ENCODE data around the gene SEMA4B. TPM values are rescaled to one million over a fixed set of nuclear protein-coding genes. Genes with fewer than 3 reads are reported as not detected.

The SEMA4B gene, protein sequence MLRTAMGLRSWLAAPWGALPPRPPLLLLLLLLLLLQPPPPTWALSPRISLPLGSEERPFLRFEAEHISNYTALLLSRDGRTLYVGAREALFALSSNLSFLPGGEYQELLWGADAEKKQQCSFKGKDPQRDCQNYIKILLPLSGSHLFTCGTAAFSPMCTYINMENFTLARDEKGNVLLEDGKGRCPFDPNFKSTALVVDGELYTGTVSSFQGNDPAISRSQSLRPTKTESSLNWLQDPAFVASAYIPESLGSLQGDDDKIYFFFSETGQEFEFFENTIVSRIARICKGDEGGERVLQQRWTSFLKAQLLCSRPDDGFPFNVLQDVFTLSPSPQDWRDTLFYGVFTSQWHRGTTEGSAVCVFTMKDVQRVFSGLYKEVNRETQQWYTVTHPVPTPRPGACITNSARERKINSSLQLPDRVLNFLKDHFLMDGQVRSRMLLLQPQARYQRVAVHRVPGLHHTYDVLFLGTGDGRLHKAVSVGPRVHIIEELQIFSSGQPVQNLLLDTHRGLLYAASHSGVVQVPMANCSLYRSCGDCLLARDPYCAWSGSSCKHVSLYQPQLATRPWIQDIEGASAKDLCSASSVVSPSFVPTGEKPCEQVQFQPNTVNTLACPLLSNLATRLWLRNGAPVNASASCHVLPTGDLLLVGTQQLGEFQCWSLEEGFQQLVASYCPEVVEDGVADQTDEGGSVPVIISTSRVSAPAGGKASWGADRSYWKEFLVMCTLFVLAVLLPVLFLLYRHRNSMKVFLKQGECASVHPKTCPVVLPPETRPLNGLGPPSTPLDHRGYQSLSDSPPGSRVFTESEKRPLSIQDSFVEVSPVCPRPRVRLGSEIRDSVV
- 20.2 TPM for total RNA-seq
- 1 to 10 TPM; 5.1 to 7.3 (median 6.8) TPM for polyA plus RNA-seq

DNA sequence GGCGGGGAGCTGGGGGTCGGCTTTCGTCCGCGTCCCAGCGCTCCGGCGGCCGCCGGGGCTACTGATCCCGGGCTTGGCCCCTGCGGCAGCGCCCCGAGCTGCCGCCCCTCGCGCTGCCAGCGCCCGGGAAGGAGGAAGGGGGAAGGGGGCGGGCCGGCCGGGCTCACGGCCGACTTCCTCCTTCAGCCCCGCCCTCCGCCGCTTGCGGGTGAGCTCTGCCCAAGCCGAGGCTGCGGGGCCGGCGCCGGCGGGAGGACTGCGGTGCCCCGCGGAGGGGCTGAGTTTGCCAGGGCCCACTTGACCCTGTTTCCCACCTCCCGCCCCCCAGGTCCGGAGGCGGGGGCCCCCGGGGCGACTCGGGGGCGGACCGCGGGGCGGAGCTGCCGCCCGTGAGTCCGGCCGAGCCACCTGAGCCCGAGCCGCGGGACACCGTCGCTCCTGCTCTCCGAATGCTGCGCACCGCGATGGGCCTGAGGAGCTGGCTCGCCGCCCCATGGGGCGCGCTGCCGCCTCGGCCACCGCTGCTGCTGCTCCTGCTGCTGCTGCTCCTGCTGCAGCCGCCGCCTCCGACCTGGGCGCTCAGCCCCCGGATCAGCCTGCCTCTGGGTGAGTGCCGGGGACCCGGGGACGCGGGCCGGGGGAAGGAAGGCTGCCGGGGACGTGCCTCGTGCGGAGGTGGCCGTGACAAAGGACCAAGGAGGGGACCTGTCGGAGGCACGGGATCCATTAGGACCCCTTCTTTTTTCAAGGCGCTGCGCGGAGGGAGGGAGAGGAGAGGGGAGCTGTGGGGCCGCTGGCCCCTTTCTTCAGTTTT is at the start of gene SEMA4B:
Gene SEMA4B (plus strand): TSS at position 201 of the 814 bp plus-strand sequence. CDS start 249 bp downstream, at position 450.
- no peaks in the 10 kb centered on the region for H3K9me3 Mint-ChIP-seq
- H3K4me3 Mint-ChIP-seq, result peak within 1 kb of the TSS; percentile 89 to 95 (median 93)
- Histone ChIP-seq H3K4me1 (ENCODE audit: control insufficient read depth, insufficient read depth, low read length, poor library complexity, severe bottlenecking) (peaks cover 25% of the 10 kb centered on the region), H3K4me3 (ENCODE audit: low read depth, low read length) (peak within 1 kb of the TSS; percentile 62), H3K36me3 (ENCODE audit: control insufficient read depth, insufficient read depth, low read length) (no peaks in the 10 kb centered on the region), H3K9me3 (ENCODE audit: control insufficient read depth in 2 of 2, low read length in 2 of 2) (no peaks in the 10 kb centered on the region), H3K27me3 (ENCODE audit: control insufficient read depth, insufficient read depth, low read length) (no peaks in the 10 kb centered on the region), H3K27ac (ENCODE audit: insufficient read depth, low read length, poor library complexity, severe bottlenecking) (peak within 1 kb of the TSS; percentile 65)
- DNase-seq, result peak; percentile 71 to 83 (median 71)
- H3K27ac Mint-ChIP-seq, result peak within 1 kb of the TSS; percentile 76 to 91 (median 88)
- peaks cover 0 to 27% (median 14%) of the 10 kb centered on the region in 4 donors for H3K4me1 Mint-ChIP-seq
- ATAC-seq (ENCODE audit: low read depth in 2 of 2), result peak; percentile 85 to 88
- no peaks in the 10 kb centered on the region for H3K27me3 Mint-ChIP-seq
- no peaks in the 10 kb centered on the region for H3K36me3 Mint-ChIP-seq

DNA sequence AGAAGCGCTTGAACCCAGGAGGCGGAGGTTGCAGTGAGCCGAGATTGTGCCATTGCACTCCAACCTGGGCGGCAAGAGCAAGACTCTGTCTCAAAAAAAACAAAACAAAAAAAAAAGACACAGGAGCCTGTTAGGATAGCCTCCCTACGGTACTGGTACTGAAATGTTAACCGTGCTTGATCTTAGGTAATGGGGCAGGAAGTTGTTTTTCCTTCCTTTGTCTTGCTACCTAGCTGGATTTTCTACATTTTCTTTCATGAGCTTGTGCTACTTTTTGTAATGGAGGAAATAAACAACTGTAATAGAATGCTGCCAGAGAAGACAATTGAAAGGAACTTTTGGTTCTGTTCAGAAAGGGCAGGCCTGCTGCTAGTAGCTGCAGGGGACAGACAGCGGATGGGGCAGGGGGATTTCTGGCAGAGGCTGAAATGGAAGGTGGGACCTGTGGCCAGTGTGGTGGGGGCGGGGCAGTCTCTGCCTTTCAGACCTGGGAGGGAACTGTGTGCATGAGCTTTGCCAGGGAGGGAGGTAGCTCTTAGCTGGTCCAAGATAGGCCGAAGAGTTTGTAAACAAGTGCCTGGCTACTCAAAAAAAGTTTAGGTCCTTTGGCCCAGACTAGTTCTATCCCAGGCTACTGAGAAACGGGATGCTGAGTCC is 49.0 kb upstream of the SEMA4B start:
- Mint-ChIP-seq H3K4me3 (no peak overlapping the region), H3K36me3 (no peaks in the 10 kb centered on the region), H3K4me1 (no peaks in the 10 kb centered on the region), H3K27me3 (no peaks in the 10 kb centered on the region), H3K9me3 (no peaks in the 10 kb centered on the region), H3K27ac (peak overlapping the region in 1 of 3 donors; percentile 13)
- H3K27me3 ChIP-seq (ENCODE audit: control insufficient read depth, insufficient read depth, low read length), result no peaks in the 10 kb centered on the region
- H3K27ac ChIP-seq (ENCODE audit: insufficient read depth, low read length, poor library complexity, severe bottlenecking), result no peak overlapping the region
- DNase-seq (no peak), ATAC-seq (ENCODE audit: low read depth in 2 of 2) (no peak)
- no peaks in the 10 kb centered on the region for H3K4me1 ChIP-seq (ENCODE audit: control insufficient read depth, insufficient read depth, low read length, poor library complexity, severe bottlenecking)
- no peak overlapping the region for H3K4me3 ChIP-seq (ENCODE audit: low read depth, low read length)
- no peaks in the 10 kb centered on the region for H3K9me3 ChIP-seq (ENCODE audit: control insufficient read depth in 2 of 2, low read length in 2 of 2)
- no peaks in the 10 kb centered on the region for H3K36me3 ChIP-seq (ENCODE audit: control insufficient read depth, insufficient read depth, low read length)

DNA sequence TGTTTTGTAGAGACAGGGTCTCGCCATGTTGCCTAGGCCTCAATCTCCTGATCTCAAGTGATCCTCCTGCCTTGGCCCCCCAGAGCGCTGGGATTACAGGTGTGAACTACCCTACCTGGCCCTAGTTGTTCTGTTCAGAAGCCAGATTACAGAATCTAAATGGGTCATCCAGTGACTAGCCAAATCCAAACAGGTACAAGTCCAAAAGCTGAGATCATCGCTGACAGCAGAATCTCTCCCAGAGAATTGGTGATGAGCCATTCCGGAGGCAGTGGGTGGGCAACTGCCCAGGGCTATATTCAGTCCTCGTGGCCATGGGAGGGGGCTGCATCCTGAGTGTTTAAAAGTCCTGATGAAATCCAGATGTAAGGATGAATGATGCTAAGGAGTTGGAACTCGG is 47.5 kb upstream of the SEMA4B start:
- Histone ChIP-seq H3K9me3 (ENCODE audit: control insufficient read depth in 2 of 2, low read length in 2 of 2) (no peaks in the 10 kb centered on the region), H3K4me1 (ENCODE audit: control insufficient read depth, insufficient read depth, low read length, poor library complexity, severe bottlenecking) (peaks cover 3% of the 10 kb centered on the region), H3K4me3 (ENCODE audit: low read depth, low read length) (no peak overlapping the region), H3K27me3 (ENCODE audit: control insufficient read depth, insufficient read depth, low read length) (no peaks in the 10 kb centered on the region), H3K36me3 (ENCODE audit: control insufficient read depth, insufficient read depth, low read length) (no peaks in the 10 kb centered on the region), H3K27ac (ENCODE audit: insufficient read depth, low read length, poor library complexity, severe bottlenecking) (no peak overlapping the region)
- Mint-ChIP-seq H3K4me3 (no peak overlapping the region), H3K36me3 (no peaks in the 10 kb centered on the region), H3K27ac (no peak overlapping the region), H3K4me1 (peaks cover 0 to 12% (median 7%) of the 10 kb centered on the region in 4 donors), H3K27me3 (peaks cover 6% of the 10 kb centered on the region), H3K9me3 (no peaks in the 10 kb centered on the region)
- no peak for ATAC-seq (ENCODE audit: low read depth in 2 of 2)
- no peak for DNase-seq

DNA sequence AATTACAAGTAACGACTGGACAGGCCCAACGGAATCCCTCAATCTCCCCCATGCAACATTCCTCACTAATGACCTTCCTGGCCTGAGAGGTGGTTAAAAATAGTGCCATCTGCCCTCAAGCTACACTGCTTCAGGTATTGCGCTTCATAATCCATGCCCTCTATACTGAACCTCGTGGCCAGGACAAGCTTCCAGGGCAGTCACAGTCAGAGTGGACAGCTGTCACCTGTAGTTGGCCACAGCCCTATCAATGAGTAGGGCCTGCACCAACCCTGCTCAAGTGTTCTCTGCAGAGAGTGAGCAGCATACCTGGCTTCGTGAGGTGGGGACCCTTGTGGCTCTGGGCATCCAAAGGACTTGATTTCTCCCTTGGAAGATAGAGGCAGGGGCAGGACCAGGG is 46.9 kb upstream of the SEMA4B start:
- no peaks in the 10 kb centered on the region for H3K36me3 Mint-ChIP-seq
- peaks cover 0 to 13% (median 7%) of the 10 kb centered on the region in 4 donors for H3K4me1 Mint-ChIP-seq
- no peaks in the 10 kb centered on the region for H3K9me3 Mint-ChIP-seq
- ATAC-seq (ENCODE audit: low read depth in 2 of 2), result no peak
- H3K27ac Mint-ChIP-seq, result no peak overlapping the region
- H3K4me3 Mint-ChIP-seq, result no peak overlapping the region
- no peak overlapping the region for H3K4me3 ChIP-seq (ENCODE audit: low read depth, low read length)
- H3K27me3 Mint-ChIP-seq, result peaks cover 9% of the 10 kb centered on the region
- H3K36me3 ChIP-seq (ENCODE audit: control insufficient read depth, insufficient read depth, low read length), result no peaks in the 10 kb centered on the region
- H3K27ac ChIP-seq (ENCODE audit: insufficient read depth, low read length, poor library complexity, severe bottlenecking), result no peak overlapping the region
- no peak for DNase-seq
- H3K9me3 ChIP-seq (ENCODE audit: control insufficient read depth in 2 of 2, low read length in 2 of 2), result no peaks in the 10 kb centered on the region
- H3K27me3 ChIP-seq (ENCODE audit: control insufficient read depth, insufficient read depth, low read length), result no peaks in the 10 kb centered on the region
- peaks cover 3% of the 10 kb centered on the region for H3K4me1 ChIP-seq (ENCODE audit: control insufficient read depth, insufficient read depth, low read length, poor library complexity, severe bottlenecking)

DNA sequence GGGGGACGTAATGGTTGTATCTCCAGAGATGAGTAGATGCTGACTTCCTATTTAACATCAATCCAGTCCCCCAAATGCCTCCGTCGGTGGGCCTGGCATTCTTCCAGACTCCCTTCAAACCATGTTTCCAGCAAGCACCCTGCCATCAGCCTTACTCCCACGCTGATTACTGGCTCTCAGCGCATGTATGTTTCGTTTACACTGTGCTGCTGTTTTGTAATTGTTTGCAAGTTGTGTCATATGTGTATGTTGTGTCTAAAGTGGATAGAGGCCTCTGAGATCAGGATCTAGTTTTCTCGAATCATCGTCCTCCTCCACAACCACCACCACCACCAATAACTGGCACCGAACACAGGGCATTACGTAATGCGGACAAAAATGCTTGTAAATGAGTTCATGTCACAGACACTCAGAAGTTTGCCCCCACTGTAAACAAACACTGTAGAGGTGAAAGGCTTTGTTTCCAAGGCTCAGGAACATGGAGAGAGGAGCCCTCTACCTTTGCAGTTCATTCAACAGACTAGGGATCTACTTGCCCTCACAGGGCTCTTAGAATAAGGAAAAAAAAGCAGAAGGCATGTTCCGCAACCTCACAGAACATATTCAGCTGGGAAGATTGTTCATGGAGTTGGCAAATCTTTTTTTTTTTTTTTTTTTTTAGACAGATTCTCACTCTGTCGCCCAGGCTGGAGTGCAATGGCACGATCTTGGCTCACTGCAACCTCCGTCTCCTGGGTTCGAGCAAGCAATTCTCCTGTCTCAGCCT is 46.1 kb upstream of the SEMA4B start:
- Mint-ChIP-seq H3K27me3 (peaks cover 9% of the 10 kb centered on the region), H3K36me3 (no peaks in the 10 kb centered on the region), H3K27ac (no peak overlapping the region), H3K4me1 (peaks cover 0 to 13% (median 7%) of the 10 kb centered on the region in 4 donors), H3K9me3 (no peaks in the 10 kb centered on the region), H3K4me3 (no peak overlapping the region)
- no peak overlapping the region for H3K4me3 ChIP-seq (ENCODE audit: low read depth, low read length)
- ATAC-seq (ENCODE audit: low read depth in 2 of 2), result no peak
- no peaks in the 10 kb centered on the region for H3K9me3 ChIP-seq (ENCODE audit: control insufficient read depth in 2 of 2, low read length in 2 of 2)
- no peaks in the 10 kb centered on the region for H3K27me3 ChIP-seq (ENCODE audit: control insufficient read depth, insufficient read depth, low read length)
- H3K4me1 ChIP-seq (ENCODE audit: control insufficient read depth, insufficient read depth, low read length, poor library complexity, severe bottlenecking), result peaks cover 3% of the 10 kb centered on the region
- no peak overlapping the region for H3K27ac ChIP-seq (ENCODE audit: insufficient read depth, low read length, poor library complexity, severe bottlenecking)
- H3K36me3 ChIP-seq (ENCODE audit: control insufficient read depth, insufficient read depth, low read length), result no peaks in the 10 kb centered on the region
- DNase-seq, result no peak

DNA sequence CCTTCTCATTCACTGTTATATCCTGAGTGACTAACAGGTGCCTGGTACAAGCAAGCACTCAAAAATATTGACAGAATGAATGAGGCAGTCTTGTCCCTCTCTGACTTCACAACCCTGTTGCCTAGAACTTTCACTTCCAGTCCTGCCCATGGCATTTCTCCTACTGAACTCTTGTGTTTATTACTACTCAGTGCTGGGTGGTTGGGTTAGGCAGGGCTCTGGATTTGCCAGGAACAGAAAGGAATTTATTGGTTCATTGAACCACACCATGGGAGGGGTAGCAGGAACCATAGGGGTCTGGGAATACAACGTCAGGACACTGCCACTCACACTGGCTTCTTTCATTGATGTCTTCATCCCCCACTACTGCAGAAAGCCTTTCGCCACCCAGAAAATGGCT is 41.9 kb upstream of the SEMA4B start:
- DNase-seq (no peak), ATAC-seq (ENCODE audit: low read depth in 2 of 2) (no peak)
- H3K36me3 Mint-ChIP-seq, result no peaks in the 10 kb centered on the region
- H3K9me3 Mint-ChIP-seq, result no peaks in the 10 kb centered on the region
- peaks cover 16% of the 10 kb centered on the region for H3K27me3 Mint-ChIP-seq
- no peaks in the 10 kb centered on the region for H3K36me3 ChIP-seq (ENCODE audit: control insufficient read depth, insufficient read depth, low read length)
- no peak overlapping the region for H3K4me3 Mint-ChIP-seq
- no peak overlapping the region for H3K27ac ChIP-seq (ENCODE audit: insufficient read depth, low read length, poor library complexity, severe bottlenecking)
- H3K4me1 ChIP-seq (ENCODE audit: control insufficient read depth, insufficient read depth, low read length, poor library complexity, severe bottlenecking), result peaks cover 3% of the 10 kb centered on the region
- H3K4me3 ChIP-seq (ENCODE audit: low read depth, low read length), result no peak overlapping the region
- no peaks in the 10 kb centered on the region for H3K27me3 ChIP-seq (ENCODE audit: control insufficient read depth, insufficient read depth, low read length)
- H3K4me1 Mint-ChIP-seq, result peaks cover 0 to 13% (median 7%) of the 10 kb centered on the region in 4 donors
- H3K9me3 ChIP-seq (ENCODE audit: control insufficient read depth in 2 of 2, low read length in 2 of 2), result no peaks in the 10 kb centered on the region
- no peak overlapping the region for H3K27ac Mint-ChIP-seq

All from CD4-positive, CD25-positive, alpha-beta regulatory T cell (primary cell).